Fibroblast of lung (primary cell): Measurements from ENCODE around the gene JTB.

Experiments
- EZH2 ChIP-seq: IDR thresholded peaks from 2 replicates; pipeline ENCODE4 v1.5.1; 2012; ENCODE audit warnings: low read length, control low read depth, mild to moderate bottlenecking; ENCODE audit errors: missing control alignments
- TF ChIP-seq, protein P1 (sequence below), 2 donors: IDR thresholded peaks in 1 of 2; conservative IDR thresholded peaks in 1 of 2; 1 replicate in 1 of 2; 2 replicates in 1 of 2; pipeline ENCODE4 v1.5.1; 2011 to 2012; ENCODE audit warnings: low read length in 2 of 2, control low read depth in 1 of 2, inconsistent platforms in 1 of 2, low read depth in 1 of 2, mild to moderate bottlenecking in 1 of 2

DNA sequence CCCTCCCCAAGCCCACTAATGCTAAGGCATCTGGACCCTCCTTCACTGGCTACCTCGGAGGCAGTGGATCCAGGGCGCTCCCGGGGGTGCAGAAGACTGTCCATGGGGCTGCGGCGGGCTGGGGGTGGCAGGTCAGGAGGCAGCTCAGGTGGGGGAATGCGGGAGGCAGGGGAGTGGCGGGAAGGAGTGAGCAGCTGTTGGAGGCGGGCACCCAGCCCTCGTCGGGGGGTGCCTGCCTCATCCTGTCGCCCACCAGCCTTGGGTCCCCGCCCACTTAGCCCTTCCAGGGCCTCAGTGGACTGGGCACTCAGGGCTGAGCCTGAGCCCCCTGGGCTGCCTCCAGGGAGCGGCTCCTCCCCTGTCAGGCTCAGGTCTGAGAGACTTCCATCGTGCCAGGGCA lies 44.0 kb downstream of the JTB start:
- TF ChIP-seq, protein P1, sequence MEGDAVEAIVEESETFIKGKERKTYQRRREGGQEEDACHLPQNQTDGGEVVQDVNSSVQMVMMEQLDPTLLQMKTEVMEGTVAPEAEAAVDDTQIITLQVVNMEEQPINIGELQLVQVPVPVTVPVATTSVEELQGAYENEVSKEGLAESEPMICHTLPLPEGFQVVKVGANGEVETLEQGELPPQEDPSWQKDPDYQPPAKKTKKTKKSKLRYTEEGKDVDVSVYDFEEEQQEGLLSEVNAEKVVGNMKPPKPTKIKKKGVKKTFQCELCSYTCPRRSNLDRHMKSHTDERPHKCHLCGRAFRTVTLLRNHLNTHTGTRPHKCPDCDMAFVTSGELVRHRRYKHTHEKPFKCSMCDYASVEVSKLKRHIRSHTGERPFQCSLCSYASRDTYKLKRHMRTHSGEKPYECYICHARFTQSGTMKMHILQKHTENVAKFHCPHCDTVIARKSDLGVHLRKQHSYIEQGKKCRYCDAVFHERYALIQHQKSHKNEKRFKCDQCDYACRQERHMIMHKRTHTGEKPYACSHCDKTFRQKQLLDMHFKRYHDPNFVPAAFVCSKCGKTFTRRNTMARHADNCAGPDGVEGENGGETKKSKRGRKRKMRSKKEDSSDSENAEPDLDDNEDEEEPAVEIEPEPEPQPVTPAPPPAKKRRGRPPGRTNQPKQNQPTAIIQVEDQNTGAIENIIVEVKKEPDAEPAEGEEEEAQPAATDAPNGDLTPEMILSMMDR (conservative IDR thresholded peaks at IDR 0.05 in 1 of 2, IDR thresholded peaks at IDR 0.05 in 1 of 2; ENCODE audit: low read depth in 1 of 2, low read length in 2 of 2) = no peak
- TF ChIP-seq EZH2 = no peak
